NOMO-1 treated with dmso at 0.1 percent for 144 hours (cell line): ENCODE results near the gene HNRNPAB.

ENCODE experiments used
- DNase-seq: peaks from one replicate; lab custom pipeline; 2025; ENCODE audit not compliant: unreplicated experiment; lab: John Stamatoyannopoulos, UW

The HNRNPAB gene

DNA sequence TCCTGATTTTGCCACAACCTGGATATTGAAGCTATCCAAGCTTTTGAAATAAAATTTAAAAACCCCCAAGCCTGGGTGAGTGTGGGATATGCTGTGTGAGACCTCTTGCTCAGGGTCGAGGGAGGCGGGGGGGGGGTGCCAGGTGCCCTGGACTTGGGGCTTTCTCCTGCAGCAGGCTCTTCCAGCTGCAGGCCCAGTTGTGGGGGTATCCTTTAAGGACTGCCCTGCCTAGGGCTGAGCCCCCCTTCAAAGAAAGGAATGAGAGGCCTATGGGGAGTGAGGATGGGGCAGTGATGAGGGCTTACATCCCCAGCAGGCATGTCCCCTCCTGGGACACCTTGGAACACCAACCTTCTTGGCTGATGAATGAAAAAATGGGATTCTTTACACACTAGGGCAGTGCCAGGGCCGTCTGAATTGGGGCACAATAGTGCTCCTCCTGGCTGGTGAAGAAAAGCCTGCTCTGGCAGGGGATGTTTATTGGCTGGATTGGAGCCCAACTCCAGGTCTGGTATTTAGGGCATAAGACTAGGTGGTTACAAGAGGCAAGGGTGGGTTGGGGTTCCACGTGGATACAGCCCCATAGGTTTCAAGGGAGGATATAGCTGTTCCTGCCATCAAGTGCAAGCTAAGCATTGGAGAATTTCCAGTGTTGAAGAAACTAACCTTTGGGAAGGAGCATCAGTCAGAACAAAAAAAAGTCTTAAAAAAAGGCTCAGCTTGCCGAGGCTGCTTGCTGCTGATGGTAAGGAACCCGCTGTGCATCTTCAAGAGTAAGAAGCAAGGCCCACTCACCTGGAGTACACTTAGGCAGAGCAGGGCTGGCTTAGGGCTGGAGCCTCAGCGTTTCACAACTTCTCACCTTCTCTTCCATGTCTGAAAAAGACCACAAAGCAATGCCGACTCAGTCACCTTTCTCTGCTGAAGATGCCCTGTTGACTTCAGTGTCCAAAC lies 7.0 kb downstream of the HNRNPAB start:
- no peak for DNase-seq

DNA sequence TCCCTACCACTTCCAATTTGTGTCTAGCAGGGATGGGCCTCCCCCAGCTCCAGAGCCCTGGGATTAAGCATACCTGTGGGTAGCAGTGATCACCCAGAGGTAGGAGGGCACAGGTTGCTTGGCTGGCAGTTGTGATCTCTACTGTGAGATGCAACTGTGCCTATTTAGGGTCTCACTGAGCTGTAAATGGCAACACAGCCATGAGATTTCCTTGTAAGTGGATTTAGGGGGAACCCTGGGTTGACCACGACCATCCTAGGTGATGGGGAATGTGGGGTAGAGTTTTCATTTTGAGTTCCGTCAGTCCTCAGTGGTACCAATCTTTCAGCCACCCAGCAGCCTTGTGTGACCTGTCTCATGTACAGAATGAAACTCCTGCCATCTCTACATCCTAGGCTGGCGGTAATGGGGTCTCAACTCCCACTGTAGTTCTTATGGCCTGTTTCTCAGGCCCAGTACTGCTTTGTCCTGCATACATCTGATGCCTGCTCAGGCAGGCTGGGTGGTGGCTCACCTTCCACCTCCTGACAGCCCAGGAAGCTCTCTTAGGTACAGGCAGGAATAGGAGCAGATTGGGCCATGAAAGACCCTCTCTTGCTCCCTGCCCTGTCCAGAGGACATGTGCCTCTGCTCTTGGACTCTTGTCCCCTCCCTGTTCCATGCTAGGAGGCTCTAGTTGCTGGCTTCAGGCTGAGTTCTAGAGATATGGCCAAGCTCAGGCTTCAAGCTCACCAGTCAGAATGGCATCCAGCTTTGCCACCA lies 8.1 kb downstream of the HNRNPAB start:
- no peak for DNase-seq

DNA sequence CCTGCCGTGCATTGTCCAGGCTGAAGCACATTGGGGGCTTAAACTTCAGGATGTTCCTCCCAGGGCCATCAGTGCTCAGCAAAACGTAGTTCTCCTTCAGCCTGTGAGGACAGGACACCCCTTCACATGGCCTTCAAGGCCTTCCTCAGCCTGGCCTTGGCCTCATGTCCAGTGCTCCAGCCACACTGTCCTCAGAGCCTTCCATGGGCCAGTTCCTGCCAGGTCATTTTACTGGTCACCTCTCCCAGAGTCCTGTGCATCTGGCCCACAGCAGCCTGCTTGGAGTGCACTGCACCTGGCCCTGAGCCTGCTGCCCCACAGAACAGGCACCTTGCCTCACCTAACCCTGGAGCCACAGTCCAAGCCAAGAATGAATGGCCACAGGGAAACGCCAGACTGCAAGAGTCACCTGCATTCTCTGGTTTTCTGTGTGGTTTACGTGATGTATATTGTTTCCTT lies 8.7 kb downstream of the HNRNPAB start:
- no peak for DNase-seq

DNA sequence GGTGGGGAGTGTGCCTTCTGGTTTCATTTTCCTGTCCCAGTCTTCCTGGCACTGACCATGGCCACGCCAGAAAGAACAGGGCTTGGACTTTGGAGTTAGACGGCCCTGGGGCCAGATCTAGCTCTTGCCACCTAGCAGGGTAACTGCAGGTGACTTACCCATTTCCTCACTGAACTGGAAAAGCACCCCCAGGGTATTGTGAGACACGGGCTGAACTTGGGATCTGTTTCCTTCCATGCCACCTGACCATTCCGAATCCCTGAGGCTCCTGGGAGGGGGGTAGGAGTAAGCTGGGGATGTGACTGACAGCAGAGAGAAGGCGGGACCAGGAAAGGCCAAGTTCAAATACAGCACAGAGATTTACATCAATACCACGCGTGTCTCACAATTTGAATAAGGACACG lies 9.4 kb downstream of the HNRNPAB start:
- no peak for DNase-seq

DNA sequence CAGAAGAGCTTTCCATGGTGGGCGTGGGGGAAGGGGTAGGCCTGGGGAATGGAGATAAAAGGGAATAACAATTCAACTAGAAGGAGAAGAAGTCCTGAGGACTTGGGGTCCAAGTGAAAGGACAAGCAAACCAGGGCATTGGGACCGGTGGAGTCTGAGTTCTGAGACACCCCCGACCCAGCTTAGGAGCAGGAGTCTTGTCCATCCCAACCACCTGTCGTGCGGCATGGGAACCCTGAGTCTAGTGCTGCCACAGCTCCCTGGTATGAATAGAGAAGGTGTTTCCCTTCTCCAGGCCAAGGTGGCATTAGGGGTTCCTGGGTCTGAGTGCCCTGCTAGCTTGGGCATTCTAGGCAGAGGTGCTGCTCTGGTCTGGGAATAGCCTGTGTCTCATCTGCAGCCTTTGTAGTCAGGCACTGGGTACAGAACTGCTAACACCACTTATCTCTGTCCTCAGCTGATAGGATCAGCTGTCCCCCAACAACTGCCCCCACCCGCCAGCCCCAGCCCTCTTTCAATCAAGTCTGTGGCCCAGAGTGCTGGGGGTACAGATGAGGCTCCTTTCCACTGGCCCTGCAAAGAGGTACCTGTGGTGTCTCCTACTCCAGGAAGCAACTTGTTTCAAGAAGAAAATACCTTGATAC lies 9.9 kb downstream of the HNRNPAB start:
- no peak for DNase-seq

DNA sequence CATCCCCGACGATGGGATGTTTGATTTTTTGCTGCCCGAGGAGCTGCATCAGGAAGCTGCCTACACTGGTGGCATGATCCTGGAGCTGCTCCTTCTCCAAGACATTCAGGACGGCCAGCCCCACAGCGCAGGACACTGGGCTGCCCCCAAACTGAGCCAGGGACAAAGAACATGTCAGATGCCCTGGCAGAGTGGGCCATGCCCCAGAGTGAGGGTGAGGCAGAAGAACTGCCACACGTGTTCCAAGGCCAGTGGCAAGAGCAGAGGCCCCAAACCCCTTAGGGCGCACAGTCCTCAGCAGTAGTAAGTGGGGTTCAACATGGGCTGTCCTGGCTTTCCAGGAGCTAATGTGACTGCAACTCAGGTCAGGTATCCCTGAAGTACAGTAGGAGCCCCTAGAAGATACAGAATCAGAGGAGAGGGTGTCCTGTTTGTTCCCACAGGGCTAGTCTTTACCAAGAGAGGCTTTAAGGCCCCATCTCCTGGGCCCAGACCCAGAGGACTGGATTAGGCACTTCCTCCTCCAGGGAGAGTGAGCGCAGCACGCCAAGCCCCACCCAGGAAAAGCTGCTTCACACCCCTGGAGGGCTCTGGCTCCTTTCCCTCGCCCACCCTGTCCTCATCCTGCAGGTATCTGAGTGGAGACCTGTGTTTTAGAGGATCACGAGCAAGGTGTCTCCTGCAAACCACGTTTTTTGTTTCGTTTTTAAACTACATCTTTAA lies 11.1 kb downstream of the HNRNPAB start:
- no peak for DNase-seq

DNA sequence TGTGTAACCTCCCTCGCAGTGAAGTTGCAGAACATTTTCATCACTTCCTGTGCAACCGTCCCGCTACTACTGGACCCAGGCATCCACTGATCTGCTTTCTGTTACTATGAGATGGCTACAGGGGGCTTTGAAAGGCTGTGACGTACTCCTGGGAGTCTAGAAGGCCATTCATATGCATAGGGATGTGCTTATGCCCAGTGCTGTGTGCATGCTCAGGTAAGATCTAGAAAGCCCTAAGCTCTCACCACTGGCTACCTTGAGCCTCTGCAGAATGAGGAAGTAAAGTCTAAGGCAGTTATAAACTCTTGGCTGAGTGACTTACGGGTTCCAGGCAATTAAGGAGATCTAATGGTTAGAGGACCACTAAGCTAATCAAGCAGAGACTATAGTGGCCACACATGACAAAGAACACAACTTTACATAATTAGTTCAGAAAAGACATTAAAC lies 11.8 kb downstream of the HNRNPAB start:
- peak; percentile 83 for DNase-seq

DNA sequence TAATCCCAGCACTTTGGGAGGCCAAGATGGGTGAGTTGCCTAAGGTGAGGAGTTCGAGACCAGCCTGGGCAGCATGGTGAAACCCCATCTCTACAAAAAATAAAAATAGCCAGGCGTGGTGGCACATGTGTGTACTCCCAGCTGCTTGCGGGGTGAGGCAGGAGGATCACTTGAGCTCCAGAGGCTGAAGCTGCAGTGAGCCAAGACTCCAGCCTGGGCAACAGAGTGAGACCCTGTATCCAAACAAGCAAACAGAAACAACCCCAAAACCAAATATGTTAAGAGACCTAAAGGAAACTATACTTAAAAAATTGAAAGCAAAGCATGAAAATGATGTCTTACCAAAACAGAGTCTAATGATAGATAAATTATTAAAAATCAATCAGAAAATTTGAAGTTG lies 12.4 kb downstream of the HNRNPAB start:
- no peak for DNase-seq

DNA sequence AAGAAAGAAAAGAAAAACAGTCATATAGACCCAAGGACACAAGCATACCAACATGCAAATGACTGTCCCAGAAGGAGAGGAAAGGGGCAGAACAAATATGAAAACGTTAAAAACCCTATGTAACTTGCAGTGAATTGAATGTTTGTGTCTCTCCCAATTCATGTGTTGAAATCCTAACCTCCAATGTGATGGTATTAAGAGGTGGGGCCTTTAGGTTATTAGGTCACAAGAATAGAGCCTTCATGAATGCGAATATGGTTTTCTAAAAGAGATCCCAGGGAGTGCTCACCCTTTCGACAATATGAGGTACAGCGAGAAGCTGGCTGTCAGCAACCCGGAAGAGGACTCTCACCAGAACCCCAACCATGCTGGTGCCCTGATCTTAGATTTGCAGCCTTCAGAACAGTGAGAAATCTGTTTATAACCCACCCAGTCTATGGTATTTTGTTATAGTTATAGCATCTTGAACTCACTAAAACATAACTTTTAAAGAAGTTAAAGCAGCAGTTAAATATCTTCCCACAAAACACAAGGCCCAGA lies 14.0 kb downstream of the HNRNPAB start:
- DNase-seq: no peak

DNA sequence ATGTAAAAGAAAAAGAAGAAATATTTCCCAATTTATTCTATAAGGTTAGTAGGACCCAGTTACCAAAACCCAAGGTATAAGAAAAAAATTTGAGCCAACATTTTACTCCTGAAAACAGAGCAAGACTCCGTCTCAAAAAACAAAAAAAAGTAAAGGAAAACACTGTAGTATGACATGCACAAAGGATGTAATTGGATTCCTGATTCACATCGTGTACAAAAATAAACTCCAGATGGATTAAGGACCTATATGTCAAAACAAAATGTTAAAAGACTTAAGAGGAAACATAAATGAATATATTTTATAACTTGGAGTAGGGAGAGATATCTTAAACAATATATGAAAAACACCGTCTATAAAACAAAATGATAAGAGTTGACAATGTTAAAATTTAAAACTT lies 14.5 kb downstream of the HNRNPAB start:
- no peak for DNase-seq

DNA sequence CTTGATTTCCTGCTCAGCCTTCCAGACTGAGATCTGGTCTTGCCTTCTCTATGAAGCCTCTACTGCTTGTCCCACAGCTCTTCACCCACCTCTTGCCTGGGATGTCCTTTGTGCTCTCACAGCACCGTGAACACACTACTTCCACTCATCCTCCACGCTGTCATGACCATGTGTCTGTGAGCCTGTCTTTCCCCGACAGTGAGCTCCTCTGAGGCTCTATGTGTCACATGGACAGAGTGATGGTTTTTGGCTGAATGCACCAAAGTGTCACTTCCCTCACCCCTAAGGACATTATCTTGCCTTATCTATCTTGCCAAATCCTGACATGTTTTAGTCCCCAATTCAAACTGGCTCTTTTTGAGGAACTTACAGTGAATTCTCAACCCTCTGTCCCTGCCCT lies 16.9 kb downstream of the HNRNPAB start:
- DNase-seq: peak; percentile 21

DNA sequence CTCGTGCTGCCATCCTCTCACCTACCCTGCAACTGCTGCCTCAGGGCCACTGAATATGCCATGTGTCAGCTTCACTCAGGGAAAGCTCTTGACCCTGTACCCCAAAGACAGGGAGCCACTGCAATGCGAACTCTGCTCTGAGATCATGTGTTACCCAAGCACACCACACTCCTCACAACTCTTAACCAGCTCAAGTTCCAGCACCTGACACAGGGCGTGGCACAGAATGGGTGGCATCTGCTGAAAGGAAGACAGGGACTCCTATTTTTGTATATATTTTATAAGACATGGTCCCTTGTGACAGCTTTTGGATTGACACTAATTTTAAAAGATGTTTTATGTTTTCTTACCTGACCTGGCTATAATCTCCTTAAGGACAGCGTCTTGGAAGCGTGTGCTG lies 17.5 kb downstream of the HNRNPAB start:
- no peak for DNase-seq

DNA sequence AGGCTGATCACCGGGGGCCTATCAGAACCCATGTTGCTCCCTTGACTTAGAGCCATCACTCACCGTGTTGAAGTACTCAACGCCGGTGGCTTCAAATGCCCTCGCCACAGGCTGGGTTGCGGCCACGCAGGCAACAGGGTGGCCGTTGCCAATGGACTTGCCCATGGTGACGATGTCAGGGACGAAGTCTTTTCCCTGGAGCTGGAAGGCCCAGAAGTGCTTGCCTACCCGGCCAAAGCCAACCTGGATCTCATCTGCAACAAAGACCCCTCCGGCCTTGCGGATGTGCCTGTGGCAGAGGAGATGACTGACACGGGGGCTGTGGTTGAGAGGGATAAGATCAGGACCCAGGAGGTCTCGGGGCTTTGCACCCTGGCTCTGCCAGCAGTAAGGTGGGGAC lies 18.0 kb downstream of the HNRNPAB start:
- DNase-seq: no peak

DNA sequence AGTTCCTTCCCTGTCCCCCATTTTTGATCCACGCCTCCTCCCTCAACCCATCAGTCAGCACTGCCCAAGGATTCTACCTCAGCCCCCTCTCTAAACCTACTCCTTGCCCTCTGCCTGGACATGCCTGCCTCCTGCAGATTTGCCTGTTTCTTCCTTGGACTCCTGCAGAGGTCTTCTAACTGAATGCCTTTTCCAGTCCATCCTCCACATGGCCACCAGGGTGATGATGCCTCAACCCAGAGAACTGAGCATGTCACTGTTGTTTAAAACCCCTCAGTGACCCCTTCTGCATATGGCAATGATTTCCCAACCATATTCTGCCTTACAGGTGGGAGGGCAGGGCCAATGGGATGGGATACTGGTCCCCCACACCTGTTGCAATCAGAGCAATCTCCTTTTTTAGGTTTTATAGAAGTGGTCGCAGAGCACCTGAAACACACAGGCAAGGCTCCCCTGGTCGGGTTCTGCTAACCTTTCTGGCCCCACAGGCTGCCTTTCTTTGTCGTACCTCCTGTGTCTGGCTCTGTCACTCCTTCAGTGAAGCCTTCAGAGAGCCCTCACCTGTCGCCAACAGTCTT lies 19.0 kb downstream of the HNRNPAB start:
- no peak for DNase-seq

DNA sequence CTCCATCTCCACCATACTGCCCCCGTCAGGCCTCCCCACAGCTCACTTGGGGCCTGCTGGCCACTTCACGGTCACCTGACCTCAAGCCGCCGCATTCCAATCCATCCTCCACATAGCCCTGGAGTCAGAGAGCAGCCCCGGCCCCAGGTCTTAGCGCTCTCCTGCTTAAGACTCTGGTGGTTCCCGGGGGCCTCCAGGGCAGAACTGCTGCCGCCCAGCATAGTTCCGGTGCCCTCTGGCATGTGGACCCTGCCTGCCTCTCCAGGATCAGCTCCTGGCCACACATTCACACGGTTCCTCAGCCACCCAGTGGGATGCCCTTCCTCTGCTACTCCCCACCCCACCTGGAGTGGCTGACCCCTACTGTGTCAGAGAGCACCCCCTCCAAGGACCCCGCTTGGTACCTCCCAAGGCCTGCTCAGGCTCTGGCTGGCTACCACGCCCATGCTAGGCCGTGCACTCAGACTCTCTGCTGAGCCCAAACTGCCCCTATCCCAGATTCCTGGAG lies 19.5 kb downstream of the HNRNPAB start:
- no peak for DNase-seq

DNA sequence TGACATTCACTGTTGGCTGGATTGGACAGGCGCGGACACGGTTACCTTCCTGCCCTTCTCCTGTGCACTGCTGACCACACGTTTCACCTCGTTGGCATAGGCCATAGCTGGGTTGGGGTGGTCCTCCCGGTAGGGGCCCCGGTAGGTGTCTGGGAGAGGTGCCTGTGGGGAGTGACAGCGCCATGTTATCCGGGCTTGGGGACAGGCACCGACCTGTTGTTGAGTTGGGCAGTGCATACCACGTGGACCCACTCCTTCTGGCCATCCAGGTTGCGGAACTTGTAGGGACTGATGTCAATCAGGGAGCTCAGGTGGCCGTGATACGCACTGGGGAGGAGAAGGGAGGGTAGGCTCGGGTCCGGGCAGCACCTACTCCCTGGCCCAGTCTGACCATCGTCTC lies 20.1 kb downstream of the HNRNPAB start:
- no peak for DNase-seq

DNA sequence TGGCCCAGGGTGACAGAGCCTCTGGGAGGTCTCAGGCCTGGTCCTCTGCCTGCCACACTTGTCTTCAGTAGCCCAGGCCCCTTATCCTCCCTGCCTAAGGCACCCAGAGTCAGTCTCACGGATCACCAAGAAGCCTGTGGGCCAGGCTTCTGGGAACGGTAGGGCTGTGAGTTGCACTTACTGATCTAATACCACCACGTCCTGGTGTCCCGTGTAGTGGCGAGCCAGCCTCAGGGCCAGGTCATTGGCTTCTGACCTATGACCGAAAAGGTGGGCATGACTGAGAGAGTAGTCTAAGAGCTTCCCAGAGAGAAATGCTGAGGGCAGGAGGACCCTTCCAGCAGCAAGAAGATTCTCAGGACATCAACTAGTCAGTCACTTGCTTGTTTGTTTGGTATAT lies 20.8 kb downstream of the HNRNPAB start:
- DNase-seq: no peak

DNA sequence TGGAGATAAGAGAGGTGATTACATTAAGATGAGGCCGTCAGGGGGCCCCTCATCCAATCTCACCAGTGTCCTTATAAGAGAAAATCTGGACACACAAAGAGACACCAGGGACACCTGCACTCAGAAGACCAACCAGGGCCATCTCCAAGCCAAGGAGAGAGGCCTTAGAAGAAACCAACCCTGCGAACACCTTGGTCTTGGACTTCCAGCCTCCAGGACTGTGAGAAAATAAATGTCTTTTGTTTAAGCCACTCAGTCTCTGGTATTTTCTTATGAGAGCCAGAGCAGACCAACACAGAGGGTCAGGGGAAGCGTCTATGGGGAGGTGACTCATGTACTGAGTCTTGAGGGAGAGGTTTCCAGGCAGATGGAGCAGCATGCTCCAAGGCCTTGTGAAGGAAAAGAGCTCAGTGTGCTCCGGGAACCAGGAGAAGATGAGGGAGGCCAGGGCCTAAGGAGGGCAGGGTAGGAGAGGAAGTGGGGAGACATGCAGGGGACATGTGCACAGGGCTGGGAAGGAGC lies 22.9 kb downstream of the HNRNPAB start:
- no peak for DNase-seq

DNA sequence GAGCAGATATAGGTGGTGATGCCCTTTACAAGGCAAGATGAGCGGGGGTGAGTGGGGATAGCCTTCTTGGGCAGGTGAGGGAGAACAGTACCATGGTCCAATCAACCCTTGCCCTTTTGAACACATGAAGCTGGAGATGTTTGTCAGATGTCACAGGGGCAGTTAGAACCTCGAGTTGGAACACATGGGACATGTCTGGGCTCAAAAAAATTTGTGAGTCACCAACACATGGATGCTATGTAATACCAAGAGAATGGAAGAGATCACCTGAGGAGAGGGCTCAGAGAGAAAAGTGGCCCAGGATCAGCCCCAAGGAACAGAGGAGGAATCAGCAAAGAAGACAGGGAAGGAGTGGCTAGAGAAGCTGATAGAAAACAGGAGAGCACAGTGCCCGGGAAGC lies 23.6 kb downstream of the HNRNPAB start:
- DNase-seq: no peak

DNA sequence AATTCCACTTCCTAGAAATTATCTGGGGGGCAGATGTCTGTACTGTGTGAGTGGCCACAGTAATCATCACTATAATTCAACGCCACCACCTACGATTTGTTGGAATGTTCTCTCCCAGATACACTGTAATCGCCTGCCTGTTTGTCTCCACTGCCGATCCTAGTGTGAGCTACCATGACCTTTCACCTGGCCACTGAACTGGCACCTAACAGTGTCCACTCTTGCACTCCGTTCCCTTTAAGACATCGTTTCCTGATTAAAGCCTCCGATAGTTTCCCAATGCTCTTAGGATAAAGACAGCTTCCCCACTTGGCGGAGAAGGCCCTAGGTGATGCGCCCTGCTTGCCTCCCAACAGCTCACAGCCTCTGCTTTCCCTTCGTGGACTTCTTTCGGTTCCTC lies 24.3 kb downstream of the HNRNPAB start:
- no peak for DNase-seq
